ENCODE data around the gene TMEM115. TPM values are rescaled to one million over a fixed set of nuclear protein-coding genes. Genes with fewer than 3 reads are reported as not detected.
A peak's percentile ranks its signal among the peaks of the same experiment; 100 is the strongest.

Gene TMEM115
- total RNA-seq, 6 donors from 2014 or later, result 39.8 to 68.1 (median 46.5) TPM

DNA sequence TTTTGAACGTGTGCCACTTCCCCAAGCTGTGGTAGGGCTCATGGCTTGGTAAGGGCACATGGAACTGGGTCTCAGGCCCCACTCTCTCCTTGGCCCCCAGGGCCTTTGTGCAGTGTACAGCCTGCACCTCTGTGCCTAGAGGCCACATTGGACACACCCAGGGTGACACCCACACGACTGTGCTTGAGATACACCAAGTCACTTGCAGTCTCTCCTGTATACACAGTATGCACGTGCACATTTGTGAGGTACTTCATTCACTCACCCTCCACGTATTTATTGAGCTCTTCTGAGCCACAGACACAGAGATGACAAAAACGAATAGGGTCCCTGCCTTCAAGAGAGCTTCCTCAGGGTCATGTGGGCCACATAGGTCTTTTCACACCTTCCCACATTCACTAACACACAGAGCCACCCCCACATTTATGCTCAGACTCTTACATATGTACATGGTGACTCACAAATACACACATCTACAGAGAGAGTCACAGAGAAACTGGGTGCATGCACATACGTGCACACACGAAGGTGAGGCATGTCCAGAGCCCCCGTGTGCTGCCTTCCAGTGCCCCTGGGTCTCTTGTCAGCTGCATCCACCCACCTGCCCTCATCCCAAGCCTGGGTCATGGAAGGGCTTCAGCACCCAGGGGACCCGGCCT lies 9.8 kb upstream of the TMEM115 start:
- TF ChIP-seq POLR2AphosphoS5 (IDR thresholded peaks at IDR 0.05), result no peak
- 70 to 75% methylated on average over 5 to 8 of the region's 9 CpGs for WGBS, 2 donors
- ATAC-seq (ENCODE audit: low FRiP score in 2 of 2), result no peak

DNA sequence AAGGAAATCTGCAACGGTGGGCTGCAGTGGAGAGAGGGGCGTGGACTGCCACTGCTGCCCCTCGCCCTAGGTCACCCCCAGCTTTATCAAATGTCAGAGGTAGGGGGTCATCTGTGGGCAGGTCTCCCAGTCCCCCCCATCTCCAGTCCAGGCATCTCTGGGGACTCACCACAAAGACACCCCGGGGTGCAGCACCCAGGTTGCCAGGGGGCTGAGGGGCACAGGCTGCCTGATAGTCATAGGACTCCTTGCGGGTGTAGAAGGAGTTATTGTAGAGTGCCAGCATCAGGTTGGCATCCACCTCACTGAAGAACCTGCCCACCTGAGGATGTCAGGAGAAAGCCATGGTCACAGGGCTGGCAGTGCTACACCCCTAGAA lies 6.5 kb upstream of the TMEM115 start:
- 86% methylated on average over 5 of the region's 5 CpGs; no CpG with 5 or more reads in 1 of the 2 donors for WGBS, 2 donors

More for the DNA sequence above, 9.8 kb upstream of the TMEM115 start:
- Histone ChIP-seq H3K36me3 (peaks cover 0 to 11% (median 4%) of the 10 kb centered on the region in 4 donors), H3K4me1 (peaks cover 7 to 16% (median 12%) of the 10 kb centered on the region in 4 donors), H3K27me3 (no peaks in the 10 kb centered on the region), H3K9me3 (no peaks in the 10 kb centered on the region), H3K4me3 (no peak overlapping the region), H3K27ac (no peak overlapping the region)
- DNase-seq, result no peak

DNA sequence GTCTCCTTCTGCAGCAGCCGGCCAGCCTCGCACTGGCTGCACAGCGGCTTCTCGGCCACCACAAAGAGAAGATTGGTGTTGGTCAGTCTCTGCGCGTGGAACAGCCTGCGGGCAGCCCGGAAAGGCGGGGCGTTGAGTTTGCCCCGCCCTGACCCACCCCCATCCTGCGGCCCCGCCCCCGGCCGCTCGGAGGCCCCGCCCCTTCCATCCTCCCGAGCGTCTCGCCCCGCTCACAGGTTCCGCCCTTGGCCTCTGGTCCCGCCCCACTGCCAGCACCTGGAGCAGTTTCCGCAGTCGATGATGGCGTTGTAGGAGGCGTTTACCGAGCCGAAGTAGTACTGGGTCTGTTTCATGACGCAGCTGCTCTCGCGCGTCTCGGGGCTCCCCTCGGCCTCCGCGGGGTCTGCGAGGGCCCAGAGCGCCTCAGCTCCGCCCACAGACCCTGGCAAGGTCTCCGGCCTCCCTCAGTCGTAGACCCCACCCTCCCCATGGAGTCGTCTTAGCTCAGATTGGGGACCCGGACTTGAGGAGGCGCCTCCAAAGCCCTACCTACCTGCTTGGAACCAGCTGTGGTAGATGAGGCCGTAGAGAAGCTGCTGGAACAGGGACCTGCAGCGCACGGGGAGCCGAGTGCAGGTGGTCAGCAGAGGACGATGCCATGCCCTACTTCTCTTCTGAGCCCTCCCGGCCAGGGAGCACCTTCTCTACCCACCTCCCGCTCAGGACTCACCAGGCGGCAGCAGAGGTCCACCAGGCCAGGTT lies 5.9 kb upstream of the TMEM115 start:
- TF ChIP-seq, protein P1, sequence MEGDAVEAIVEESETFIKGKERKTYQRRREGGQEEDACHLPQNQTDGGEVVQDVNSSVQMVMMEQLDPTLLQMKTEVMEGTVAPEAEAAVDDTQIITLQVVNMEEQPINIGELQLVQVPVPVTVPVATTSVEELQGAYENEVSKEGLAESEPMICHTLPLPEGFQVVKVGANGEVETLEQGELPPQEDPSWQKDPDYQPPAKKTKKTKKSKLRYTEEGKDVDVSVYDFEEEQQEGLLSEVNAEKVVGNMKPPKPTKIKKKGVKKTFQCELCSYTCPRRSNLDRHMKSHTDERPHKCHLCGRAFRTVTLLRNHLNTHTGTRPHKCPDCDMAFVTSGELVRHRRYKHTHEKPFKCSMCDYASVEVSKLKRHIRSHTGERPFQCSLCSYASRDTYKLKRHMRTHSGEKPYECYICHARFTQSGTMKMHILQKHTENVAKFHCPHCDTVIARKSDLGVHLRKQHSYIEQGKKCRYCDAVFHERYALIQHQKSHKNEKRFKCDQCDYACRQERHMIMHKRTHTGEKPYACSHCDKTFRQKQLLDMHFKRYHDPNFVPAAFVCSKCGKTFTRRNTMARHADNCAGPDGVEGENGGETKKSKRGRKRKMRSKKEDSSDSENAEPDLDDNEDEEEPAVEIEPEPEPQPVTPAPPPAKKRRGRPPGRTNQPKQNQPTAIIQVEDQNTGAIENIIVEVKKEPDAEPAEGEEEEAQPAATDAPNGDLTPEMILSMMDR (IDR thresholded peaks at IDR 0.05), result no peak
- TF ChIP-seq POLR2AphosphoS5 (IDR thresholded peaks at IDR 0.05) (peak in 1 of 2 donors; percentile 28), EP300 (IDR thresholded peaks at IDR 0.05) (no peak), POLR2A (IDR thresholded peaks at IDR 0.05) (peak in 1 of 4 donors; percentile 50)
- Histone ChIP-seq H3K4me1 (peaks cover 7 to 18% (median 12%) of the 10 kb centered on the region in 4 donors), H3K27ac (peak overlapping the region; percentile 32 to 76 (median 52)), H3K27me3 (no peaks in the 10 kb centered on the region), H3K36me3 (peaks cover 0 to 7% (median 2%) of the 10 kb centered on the region in 4 donors), H3K9me3 (no peaks in the 10 kb centered on the region), H3K4me3 (peak overlapping the region; percentile 53 to 65 (median 58))
- DNase-seq (peak; percentile 85 to 96), ATAC-seq (ENCODE audit: low FRiP score in 2 of 2) (peak; percentile 72 to 93)
- WGBS, 2 donors, result 17 to 35% methylated on average over 6 to 37 of the region's 53 CpGs

More for the DNA sequence above, 6.5 kb upstream of the TMEM115 start:
- H3K4me1 ChIP-seq, result peaks cover 7 to 18% (median 12%) of the 10 kb centered on the region in 4 donors
- no peaks in the 10 kb centered on the region for H3K9me3 ChIP-seq
- TF ChIP-seq POLR2A (IDR thresholded peaks at IDR 0.05), result no peak
- no peak for TF ChIP-seq EP300 (IDR thresholded peaks at IDR 0.05)
- no peak for TF ChIP-seq POLR2AphosphoS5 (IDR thresholded peaks at IDR 0.05)
- TF ChIP-seq, protein P1 (IDR thresholded peaks at IDR 0.05), result no peak
- ATAC-seq (ENCODE audit: low FRiP score in 2 of 2) (no peak), DNase-seq (peak in 1 of 2 donors; percentile 33)
- peak overlapping the region in 3 of 4 donors; percentile 53 to 61 (median 56) for H3K4me3 ChIP-seq
- peak overlapping the region in 1 of 4 donors; percentile 55 for H3K27ac ChIP-seq
- no peaks in the 10 kb centered on the region for H3K27me3 ChIP-seq
- peaks cover 0 to 7% (median 3%) of the 10 kb centered on the region in 4 donors for H3K36me3 ChIP-seq

DNA sequence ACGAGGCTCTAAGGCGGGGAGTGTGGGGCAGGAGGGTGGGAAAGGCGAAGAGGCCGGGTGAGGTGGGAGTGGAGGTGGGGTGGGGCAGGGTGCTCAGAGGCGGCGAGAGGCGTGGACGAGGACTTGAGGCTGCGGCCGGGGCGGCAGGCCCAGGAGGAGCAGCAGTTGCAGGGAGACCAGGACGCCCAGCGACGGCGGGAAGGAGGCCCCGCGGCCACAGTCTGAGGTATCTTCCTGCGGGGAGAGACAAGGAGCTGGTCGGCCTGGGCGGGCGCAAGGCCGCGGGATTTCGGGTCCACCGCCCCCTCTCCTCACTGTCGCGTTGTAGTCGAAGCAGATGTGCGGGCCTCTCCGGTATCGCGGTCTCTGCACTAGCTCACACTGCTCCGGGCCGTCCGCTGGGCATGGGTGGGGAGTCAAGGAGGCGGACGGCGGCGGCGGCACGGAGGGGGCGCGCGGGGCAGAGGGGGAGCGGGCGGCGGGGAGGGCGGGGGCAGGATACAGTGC lies 5.3 kb upstream of the TMEM115 start:
- TF ChIP-seq EP300 (IDR thresholded peaks at IDR 0.05), result no peak
- TF ChIP-seq POLR2AphosphoS5 (IDR thresholded peaks at IDR 0.05), result no peak
- TF ChIP-seq, protein P1 (IDR thresholded peaks at IDR 0.05), result no peak
- TF ChIP-seq POLR2A (IDR thresholded peaks at IDR 0.05), result no peak
- peaks cover 10 to 22% (median 12%) of the 10 kb centered on the region in 4 donors for H3K4me1 ChIP-seq
- ATAC-seq (ENCODE audit: low FRiP score in 2 of 2), result peak in 1 of 2 donors; percentile 66
- H3K27ac ChIP-seq, result peak overlapping the region; percentile 32 to 76 (median 44)
- no peaks in the 10 kb centered on the region for H3K27me3 ChIP-seq
- peaks cover 0 to 7% (median 2%) of the 10 kb centered on the region in 4 donors for H3K36me3 ChIP-seq
- WGBS, 2 donors, result 40 to 41% methylated on average over 21 to 39 of the region's 48 CpGs
- peak in 1 of 2 donors; percentile 88 for DNase-seq
- peak overlapping the region; percentile 53 to 65 (median 58) for H3K4me3 ChIP-seq
- H3K9me3 ChIP-seq, result no peaks in the 10 kb centered on the region

DNA sequence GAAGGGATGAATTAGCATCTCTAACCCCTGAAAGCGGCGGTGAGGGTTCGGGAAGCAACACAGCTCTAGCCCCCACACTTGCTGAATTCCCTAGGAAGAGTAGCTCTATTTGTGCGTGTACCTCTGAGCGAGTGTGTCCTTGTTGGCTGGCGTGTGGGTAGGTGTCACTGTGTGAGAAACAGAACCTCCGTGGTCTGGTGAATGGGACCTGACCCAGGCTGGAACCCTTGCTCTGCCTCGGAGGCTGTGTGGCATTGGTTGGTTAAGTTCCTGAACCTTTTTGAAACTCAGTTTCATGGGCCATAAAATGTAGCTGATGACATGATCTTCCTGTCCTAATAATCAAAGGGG lies 414 bp upstream of the TMEM115 start:
- Histone ChIP-seq H3K9me3 (no peaks in the 10 kb centered on the region), H3K4me1 (peaks cover 40 to 57% (median 43%) of the 10 kb centered on the region in 4 donors), H3K27me3 (no peaks in the 10 kb centered on the region), H3K27ac (peak overlapping the region in 2 of 4 donors; percentile 87 to 90), H3K36me3 (peaks cover 5 to 21% (median 13%) of the 10 kb centered on the region in 4 donors), H3K4me3 (peak overlapping the region in 3 of 4 donors; percentile 68 to 79 (median 70))
- no peak for TF ChIP-seq POLR2AphosphoS5 (IDR thresholded peaks at IDR 0.05)
- TF ChIP-seq, protein P1 (IDR thresholded peaks at IDR 0.05), result no peak
- no peak for TF ChIP-seq POLR2A (IDR thresholded peaks at IDR 0.05)
- no peak for TF ChIP-seq EP300 (IDR thresholded peaks at IDR 0.05)
- WGBS, 2 donors, result 20 to 35% methylated on average over 8 of the region's 8 CpGs
- ATAC-seq (ENCODE audit: low FRiP score in 2 of 2) (no peak), DNase-seq (no peak)

Measured in upper lobe of left lung (tissue), 6 donors.